Body of pancreas (tissue), 4 donors: ENCODE results near the gene SEMA5B.

ENCODE experiments used
- CTCF ChIP-seq, 7 experiments: fragments of 450-650 bp in 4 of 7; fragments of 200-600 bp in 3 of 7; sonication (generic) in 3 of 7; IDR thresholded peaks; one replicate each; pipeline ENCODE4 v1.5.1; 2016 to 2019; ENCODE audit warnings: antibody characterized with exemption in 7 of 7
- POLR2A ChIP-seq, 3 donors: fragments of 450-650 bp; IDR thresholded peaks; one replicate each; pipeline ENCODE4 v1.6.1; 2016; ENCODE audit warnings: antibody characterized with exemption in 3 of 3, mild to moderate bottlenecking in 2 of 3

- TF ChIP-seq CTCF (IDR thresholded peaks at IDR 0.05) (peak in 6 of 7 experiments; percentile 17 to 66 (median 48)), POLR2A (IDR thresholded peaks at IDR 0.05) (no peak)
These were observed 768 bp upstream of the SEMA5B start for GRCh38 chr3:123028233-123028828.
